Measurements from ENCODE around the gene GAGE2A. TPM values are rescaled to one million over a fixed set of nuclear protein-coding genes. Genes with fewer than 3 reads are reported as not detected.

Gene GAGE2A
- total and polyA plus RNA-seq, 2 of the 8 experiments (the other 6 are each of a cell fraction or from before 2014, with no cell fraction given), result not detected

GRCh38 chrX:49618574-49618973, 29.3 kb downstream of the GAGE2A start (continued):
- TF ChIP-seq CHD7 (IDR thresholded peaks at IDR 0.05; ENCODE audit: insufficient replicate concordance, low read length), result no peak
- no peak for TF ChIP-seq TBP (IDR thresholded peaks at IDR 0.05; ENCODE audit: low read depth, low read length)
- TF ChIP-seq CBX8 (IDR thresholded peaks at IDR 0.05; ENCODE audit: borderline replicate concordance, low read depth, low read length), result no peak
- no peak for TF ChIP-seq KDM4A (IDR thresholded peaks at IDR 0.05; ENCODE audit: low read depth, low read length, severe bottlenecking)
- TF ChIP-seq MAFK (IDR thresholded peaks at IDR 0.05; ENCODE audit: low read depth, low read length), result no peak
- TF ChIP-seq CEBPB (IDR thresholded peaks at IDR 0.05; ENCODE audit: low read depth, low read length), result no peak

All from H1 (cell line).